ENCODE results near the gene CLEC4C. TPM values are rescaled to one million over a fixed set of nuclear protein-coding genes. Genes with fewer than 3 reads are reported as not detected.
"Not testable (repeated sequence)": the region's sequence is repeated elsewhere in the genome, so short reads cannot be mapped to it uniquely, and the experiment has no call there.

The CLEC4C gene
- total RNA-seq, 1 experiment from 2014 or later, result not detected

- Histone ChIP-seq H3K79me2 (ENCODE audit: low read length) (no peaks in the 10 kb centered on the region), H3K4me2 (ENCODE audit: low read length) (no peak overlapping the region), H3K36me3 (ENCODE audit: low read depth, low read length) (no peaks in the 10 kb centered on the region), H3K9me2 (replicated peaks; ENCODE audit: low read length) (no peaks in the 10 kb centered on the region), H3K27ac (ENCODE audit: low read length) (no peak overlapping the region), H3K9me3 (ENCODE audit: low read length) (no peaks in the 10 kb centered on the region), H3K4me3 (ENCODE audit: low read length) (no peak overlapping the region), H3F3A (ENCODE audit: low read length, unreplicated experiment) (no peaks in the 10 kb centered on the region), H3K4me1 (ENCODE audit: insufficient read depth, low read length) (no peaks in the 10 kb centered on the region), H3K27me3 (ENCODE audit: low read length) (peaks cover 14% of the 10 kb centered on the region), H3K9ac (ENCODE audit: low read length) (no peak overlapping the region), H4K20me1 (ENCODE audit: low read length) (no peaks in the 10 kb centered on the region), H2AFZ (ENCODE audit: low read length) (no peak overlapping the region)
- ChIA-PET CTCF (no interaction called here), POLR2A (ENCODE audit: unreplicated experiment) (no interaction called here)
- intact Hi-C loops (cut with micrococcal nuclease), result no loop called here
- BruUV-seq (replicated peaks), result no TSS peak
- no peak for TF ChIP-seq EZH2 (IDR thresholded peaks at IDR 0.05; ENCODE audit: low read length, unreplicated experiment)
- no peak for TF ChIP-seq CTCF (conservative IDR thresholded peaks at IDR 0.05; ENCODE audit: low read depth, low read length)
- TF ChIP-seq EZH2phosphoT487 (IDR thresholded peaks at IDR 0.05; ENCODE audit: borderline replicate concordance, low read length), result no peak
- DNase-seq (no peak), ATAC-seq (no peak)
Observed at GRCh38 chr12:7748852-7749251, 1.7 kb upstream of the CLEC4C start.

- Histone ChIP-seq H3K27me3 (ENCODE audit: low read length) (no peaks in the 10 kb centered on the region), H3K4me2 (ENCODE audit: low read length) (no peak overlapping the region), H3K9me2 (replicated peaks; ENCODE audit: low read length) (no peaks in the 10 kb centered on the region), H2AFZ (ENCODE audit: low read length) (no peak overlapping the region), H3K4me3 (ENCODE audit: low read length) (no peak overlapping the region), H3K9me3 (ENCODE audit: low read length) (no peaks in the 10 kb centered on the region), H4K20me1 (ENCODE audit: low read length) (no peaks in the 10 kb centered on the region), H3K36me3 (ENCODE audit: low read depth, low read length) (no peaks in the 10 kb centered on the region), H3K27ac (ENCODE audit: low read length) (no peak overlapping the region), H3K79me2 (ENCODE audit: low read length) (no peaks in the 10 kb centered on the region), H3K9ac (ENCODE audit: low read length) (no peak overlapping the region), H3K4me1 (ENCODE audit: insufficient read depth, low read length) (no peaks in the 10 kb centered on the region), H3F3A (ENCODE audit: low read length, unreplicated experiment) (no peaks in the 10 kb centered on the region)
- POLR2A ChIA-PET (ENCODE audit: unreplicated experiment), result no interaction called here
- ATAC-seq (no peak), DNase-seq (no peak)
- BruUV-seq (replicated peaks), result no TSS peak
- intact Hi-C loops (cut with micrococcal nuclease), result no loop called here
- CTCF ChIA-PET, result interaction anchor here (0.6 kb wide), 1 partner anchor 889 kb away, joined by 3 read pairs; no protein-coding TSS in a partner anchor
- TF ChIP-seq EZH2 (IDR thresholded peaks at IDR 0.05; ENCODE audit: low read length, unreplicated experiment) (no peak), CTCF (conservative IDR thresholded peaks at IDR 0.05; ENCODE audit: low read depth, low read length) (no peak)
Observed at GRCh38 chr12:7732993-7733392, 14.2 kb downstream of the CLEC4C start.

- Histone ChIP-seq H3K9ac (ENCODE audit: low read length) (no peak overlapping the region), H3K79me2 (ENCODE audit: low read length) (no peaks in the 10 kb centered on the region), H3K9me2 (replicated peaks; ENCODE audit: low read length) (no peaks in the 10 kb centered on the region), H3K4me2 (ENCODE audit: low read length) (no peak overlapping the region), H3K36me3 (ENCODE audit: low read depth, low read length) (no peaks in the 10 kb centered on the region), H3K27ac (ENCODE audit: low read length) (no peak overlapping the region), H3F3A (ENCODE audit: low read length, unreplicated experiment) (no peaks in the 10 kb centered on the region), H3K4me3 (ENCODE audit: low read length) (no peak overlapping the region), H4K20me1 (ENCODE audit: low read length) (no peaks in the 10 kb centered on the region), H2AFZ (ENCODE audit: low read length) (no peak overlapping the region), H3K4me1 (ENCODE audit: insufficient read depth, low read length) (no peaks in the 10 kb centered on the region), H3K27me3 (ENCODE audit: low read length) (peaks cover 5% of the 10 kb centered on the region), H3K9me3 (ENCODE audit: low read length) (no peaks in the 10 kb centered on the region)
- ATAC-seq, result no peak
- intact Hi-C loops (cut with micrococcal nuclease), result no loop called here
- BruUV-seq (replicated peaks), result no TSS peak
- no peak for TF ChIP-seq CTCF (conservative IDR thresholded peaks at IDR 0.05; ENCODE audit: low read depth, low read length)
- no peak for TF ChIP-seq EZH2phosphoT487 (IDR thresholded peaks at IDR 0.05; ENCODE audit: borderline replicate concordance, low read length)
- TF ChIP-seq EZH2 (IDR thresholded peaks at IDR 0.05; ENCODE audit: low read length, unreplicated experiment), result no peak
- POLR2A ChIA-PET (ENCODE audit: unreplicated experiment), result no interaction called here
- CTCF ChIA-PET, result no interaction called here
- DNase-seq, result no peak
Observed at GRCh38 chr12:7731486-7731885, 15.7 kb downstream of the CLEC4C start.

- H3K36me3 ChIP-seq (ENCODE audit: low read depth, low read length); BruUV-seq (replicated peaks); H3K9ac ChIP-seq (ENCODE audit: low read length); H2AFZ ChIP-seq (ENCODE audit: low read length); H3K9me2 ChIP-seq (replicated peaks; ENCODE audit: low read length); CTCF ChIA-PET; intact Hi-C loops (cut with micrococcal nuclease); H4K20me1 ChIP-seq (ENCODE audit: low read length); H3K4me1 ChIP-seq (ENCODE audit: insufficient read depth, low read length); ATAC-seq; H3K4me2 ChIP-seq (ENCODE audit: low read length); H3K79me2 ChIP-seq (ENCODE audit: low read length); DNase-seq; H3F3A ChIP-seq (ENCODE audit: low read length, unreplicated experiment); POLR2A ChIA-PET (ENCODE audit: unreplicated experiment); H3K27me3 ChIP-seq (ENCODE audit: low read length); H3K27ac ChIP-seq (ENCODE audit: low read length); H3K9me3 ChIP-seq (ENCODE audit: low read length); H3K4me3 ChIP-seq (ENCODE audit: low read length): not testable (repeated sequence)
Observed at GRCh38 chr12:7730984-7731383, 16.2 kb downstream of the CLEC4C start.

Measured in PC-3 (cell line).